Measurements from ENCODE around the gene ARRB1. TPM values are rescaled to one million over a fixed set of nuclear protein-coding genes. Genes with fewer than 3 reads are reported as not detected.

ARRB1 gene
- total RNA-seq (10 to 100 TPM; 24.8 to 32.5 (median 27.4) TPM), polyA plus RNA-seq (12.1 TPM)
- long read RNA-seq, donor 1, transcript ARRB1-202 (16 exons, 3,336 nt): minor isoform, 5 of 28 reads
- long read RNA-seq, donor 1, transcript ARRB1-201 (15 exons, 1,895 nt): major isoform, 10 of 28 reads
- long read RNA-seq, donor 1, partial matches to known transcripts: 3 of 28 reads
- long read RNA-seq, donor 1, other reads (novel, unspliced or antisense): 10 of 28 reads
- long read RNA-seq, donor 2, transcript ARRB1-202 (16 exons, 3,336 nt): major isoform, 11 of 21 reads
- long read RNA-seq, donor 2, partial matches to known transcripts: 0 of 21 reads
- long read RNA-seq, donor 2, other reads (novel, unspliced or antisense): 7 of 21 reads
- long read RNA-seq, donor 3, transcript ARRB1-201 (15 exons, 1,895 nt): major isoform, 15 of 44 reads
- long read RNA-seq, donor 3, transcript ARRB1-202 (16 exons, 3,336 nt): minor isoform, 8 of 44 reads
- long read RNA-seq, donor 3, partial matches to known transcripts: 1 of 44 reads
- long read RNA-seq, donor 3, other reads (novel, unspliced or antisense): 20 of 44 reads
- long read RNA-seq, donor 4, transcript ARRB1-202 (16 exons, 3,336 nt): major isoform, 6 of 14 reads
- long read RNA-seq, donor 4, partial matches to known transcripts: 0 of 14 reads
- long read RNA-seq, donor 4, other reads (novel, unspliced or antisense): 5 of 14 reads

- ATAC-seq (peak; percentile 74 to 77), DNase-seq (peak in 1 of 3 donors; percentile 74)
- H3K27ac ChIP-seq (ENCODE audit: low read length): peak within 1 kb of the TSS; percentile 74
- WGBS: under 1% methylated on average over 37 of the region's 38 CpGs
- H3K4me1 ChIP-seq (ENCODE audit: control insufficient read depth, insufficient read depth, low read length): peaks cover 23% of the 10 kb centered on the region
- intact Hi-C loops (cut with DNase I): no loop called here
- H3K4me3 ChIP-seq (ENCODE audit: low read length): peak within 1 kb of the TSS; percentile 56
- no peaks in the 10 kb centered on the region for H3K9me3 ChIP-seq (ENCODE audit: control insufficient read depth, low read length)
- no peaks in the 10 kb centered on the region for H3K27me3 ChIP-seq (ENCODE audit: control insufficient read depth, insufficient read depth)
Observed at GRCh38 chr11:75351541-75351790, at the start of gene ARRB1. Gene ARRB1 (minus strand): TSS chr11:75351661. CDS start chr11:75351607, 54 bp downstream.

GRCh38 chr11:75400146-75400865, 48.8 kb upstream of the ARRB1 start:
- DNase-seq (no peak), ATAC-seq (peak in 1 of 2 donors; percentile 11)
- Histone ChIP-seq H3K27me3 (ENCODE audit: control insufficient read depth, insufficient read depth) (no peaks in the 10 kb centered on the region), H3K27ac (ENCODE audit: low read length) (peak overlapping the region; percentile 84), H3K4me1 (ENCODE audit: control insufficient read depth, insufficient read depth, low read length) (no peaks in the 10 kb centered on the region), H3K9me3 (ENCODE audit: control insufficient read depth, low read length) (no peaks in the 10 kb centered on the region), H3K4me3 (ENCODE audit: low read length) (peak overlapping the region; percentile 75)
- intact Hi-C loops (cut with DNase I): no loop called here
- WGBS: 14% methylated on average over 11 of the region's 11 CpGs

GRCh38 chr11:75399344-75400145, 48.1 kb upstream of the ARRB1 start, which contains the start of gene RPS3:
Gene RPS3 (plus strand): TSS chr11:75399518. CDS start chr11:75399548, 30 bp downstream.
- H3K27ac ChIP-seq (ENCODE audit: low read length): peak within 1 kb of the TSS; percentile 84
- intact Hi-C loops (cut with DNase I): loop anchor here in 1 of 4 donors (5.0 kb wide), 1 partner anchor 128 kb away; the partner anchor contains the start of gene GDPD5
- ATAC-seq (peak; percentile 96 to 98), DNase-seq (peak; percentile 93 to 97 (median 96))
- under 1% methylated on average over 55 of the region's 55 CpGs for WGBS
- peak within 1 kb of the TSS; percentile 75 for H3K4me3 ChIP-seq (ENCODE audit: low read length)
- H3K27me3 ChIP-seq (ENCODE audit: control insufficient read depth, insufficient read depth): no peaks in the 10 kb centered on the region
- H3K9me3 ChIP-seq (ENCODE audit: control insufficient read depth, low read length): no peaks in the 10 kb centered on the region
- no peaks in the 10 kb centered on the region for H3K4me1 ChIP-seq (ENCODE audit: control insufficient read depth, insufficient read depth, low read length)

- 72% methylated on average over 8 of the region's 8 CpGs for WGBS
- Histone ChIP-seq H3K4me3 (ENCODE audit: low read length) (no peak overlapping the region), H3K9me3 (ENCODE audit: control insufficient read depth, low read length) (no peaks in the 10 kb centered on the region), H3K27me3 (ENCODE audit: control insufficient read depth, insufficient read depth) (no peaks in the 10 kb centered on the region), H3K4me1 (ENCODE audit: control insufficient read depth, insufficient read depth, low read length) (no peaks in the 10 kb centered on the region), H3K27ac (ENCODE audit: low read length) (no peak overlapping the region)
- ATAC-seq: no peak
- intact Hi-C loops (cut with DNase I): loop anchor here in 1 of 4 donors (5.0 kb wide), 1 partner anchor 128 kb away; the partner anchor contains the start of gene GDPD5
- no peak for DNase-seq
Observed at GRCh38 chr11:75398906-75399305, 47.4 kb upstream of the ARRB1 start.

GRCh38 chr11:75394085-75394840, 42.8 kb upstream of the ARRB1 start:
- H3K4me3 ChIP-seq (ENCODE audit: low read length): no peak overlapping the region
- ATAC-seq (no peak), DNase-seq (no peak)
- intact Hi-C loops (cut with DNase I): loop anchor here in 1 of 4 donors (5.0 kb wide), 1 partner anchor 133 kb away; the partner anchor contains the start of gene GDPD5
- H3K4me1 ChIP-seq (ENCODE audit: control insufficient read depth, insufficient read depth, low read length): no peaks in the 10 kb centered on the region
- no peak overlapping the region for H3K27ac ChIP-seq (ENCODE audit: low read length)
- no peaks in the 10 kb centered on the region for H3K9me3 ChIP-seq (ENCODE audit: control insufficient read depth, low read length)
- H3K27me3 ChIP-seq (ENCODE audit: control insufficient read depth, insufficient read depth): no peaks in the 10 kb centered on the region
- WGBS: 78% methylated on average over 8 of the region's 8 CpGs

GRCh38 chr11:75389925-75390324, 38.5 kb upstream of the ARRB1 start:
- Histone ChIP-seq H3K27me3 (ENCODE audit: control insufficient read depth, insufficient read depth) (no peaks in the 10 kb centered on the region), H3K4me3 (ENCODE audit: low read length) (no peak overlapping the region), H3K9me3 (ENCODE audit: control insufficient read depth, low read length) (no peaks in the 10 kb centered on the region), H3K4me1 (ENCODE audit: control insufficient read depth, insufficient read depth, low read length) (peaks cover 2% of the 10 kb centered on the region), H3K27ac (ENCODE audit: low read length) (no peak overlapping the region)
- ATAC-seq: no peak
- intact Hi-C loops (cut with DNase I): loop anchor here in 2 of 4 donors (5.0 kb wide), 2 partner anchors 137 to 142 kb away; partner anchors contain the start of gene GDPD5 (in 1 of the 2)
- WGBS: 82% methylated on average over 7 of the region's 7 CpGs
- DNase-seq: no peak

- intact Hi-C loops (cut with DNase I): loop anchor here in 1 of 4 donors (5.0 kb wide), 1 partner anchor 143 kb away; no protein-coding TSS in a partner anchor
- Histone ChIP-seq H3K4me1 (ENCODE audit: control insufficient read depth, insufficient read depth, low read length) (peaks cover 2% of the 10 kb centered on the region), H3K27me3 (ENCODE audit: control insufficient read depth, insufficient read depth) (no peaks in the 10 kb centered on the region), H3K9me3 (ENCODE audit: control insufficient read depth, low read length) (no peaks in the 10 kb centered on the region), H3K4me3 (ENCODE audit: low read length) (no peak overlapping the region), H3K27ac (ENCODE audit: low read length) (no peak overlapping the region)
- ATAC-seq (no peak), DNase-seq (no peak)
- 75% methylated on average over 11 of the region's 11 CpGs for WGBS
Observed at GRCh38 chr11:75389276-75389605, 37.8 kb upstream of the ARRB1 start.

- DNase-seq: peak; percentile 79 to 83 (median 81)
- intact Hi-C loops (cut with DNase I): loop anchor here in 1 of 4 donors (5.0 kb wide), 1 partner anchor 144 kb away; no protein-coding TSS in a partner anchor
- Histone ChIP-seq H3K4me3 (ENCODE audit: low read length) (no peak overlapping the region), H3K9me3 (ENCODE audit: control insufficient read depth, low read length) (no peaks in the 10 kb centered on the region), H3K4me1 (ENCODE audit: control insufficient read depth, insufficient read depth, low read length) (peaks cover 2% of the 10 kb centered on the region), H3K27me3 (ENCODE audit: control insufficient read depth, insufficient read depth) (no peaks in the 10 kb centered on the region), H3K27ac (ENCODE audit: low read length) (no peak overlapping the region)
- peak; percentile 47 to 54 for ATAC-seq
- 25% methylated on average over 9 of the region's 9 CpGs for WGBS
Observed at GRCh38 chr11:75388386-75389275, 37.2 kb upstream of the ARRB1 start.

- H3K9me3 ChIP-seq (ENCODE audit: control insufficient read depth, low read length): no peaks in the 10 kb centered on the region
- peaks cover 2% of the 10 kb centered on the region for H3K4me1 ChIP-seq (ENCODE audit: control insufficient read depth, insufficient read depth, low read length)
- no peak overlapping the region for H3K4me3 ChIP-seq (ENCODE audit: low read length)
- ATAC-seq (no peak), DNase-seq (no peak)
- WGBS: 71% methylated on average over 3 of the region's 3 CpGs
- no peaks in the 10 kb centered on the region for H3K27me3 ChIP-seq (ENCODE audit: control insufficient read depth, insufficient read depth)
- intact Hi-C loops (cut with DNase I): loop anchor here in 1 of 4 donors (5.0 kb wide), 1 partner anchor 144 kb away; no protein-coding TSS in a partner anchor
- H3K27ac ChIP-seq (ENCODE audit: low read length): no peak overlapping the region
Observed at GRCh38 chr11:75387736-75388294, 36.4 kb upstream of the ARRB1 start.

All from right cardiac atrium (tissue), 5 donors.